HepG2 (cell line): Measurements from ENCODE around the gene HOXC12. TPM values are rescaled to one million over a fixed set of nuclear protein-coding genes. Genes with fewer than 3 reads are reported as not detected.

Experiments used
- ATAC-seq: fragments of 200-7000 bp; cut with Tn5 transposase; 3 replicates; pipeline ENCODE4 v1.9.1; 2020; ENCODE audit warnings: mild to moderate bottlenecking, moderate library complexity
- BruUV-seq: library from RNA; stranded (reverse); fragments of 400-500 nt; replicated peaks from 2 replicates; lab custom pipeline; 2021; lab: Mats Ljungman, UMichigan
- CTCF ChIA-PET: fragments of 300-600 bp; formaldehyde crosslinking; extraction: SDS; loops from one replicate; lab custom pipeline; 2021; ENCODE audit warnings: low total read pairs, inconsistent platforms, low intra/inter-chr PET ratio; lab: Yijun Ruan, JAX
- POLR2A ChIA-PET: fragments of 350-600 bp; sonication (Branson Sonifier 250); formaldehyde crosslinking; loops from one replicate; lab custom pipeline; 2020; ENCODE audit warnings: antibody characterized with exemption, inconsistent platforms; lab: Yijun Ruan, JAX
- DNase-seq: peaks from one replicate; pipeline ENCODE4 v3.0.0-alpha.2; 2015; ENCODE audit warnings: low spot score
- FAIRE-seq: peaks from 3 replicates; lab custom pipeline; 2011; peaks lifted over from hg19 to GRCh38; lab: Jason Lieb, UNC
- H2AFZ ChIP-seq: one replicate; pipeline ENCODE4 v1.6.1; 2011; ENCODE audit warnings: low read length, inconsistent platforms
- H3K27ac ChIP-seq: fragments of 300-600 bp; 3 replicates; pipeline ENCODE4 v1.8.0; 2011; ENCODE audit warnings: mixed run types, mild to moderate bottlenecking, mixed read lengths, low read length, inconsistent platforms; ENCODE audit not compliant: insufficient read depth; ENCODE audit errors: extremely low read length
- H3K27me3 ChIP-seq, 2 experiments: fragments of 200-600 bp in 1 of 2; 2 replicates in 1 of 2; 3 replicates in 1 of 2; pipeline versions ENCODE4 v1.6.0 to v1.8.0; 2011; ENCODE audit warnings: low read length in 2 of 2, mild to moderate bottlenecking in 2 of 2, moderate library complexity in 2 of 2, inconsistent platforms in 1 of 2; ENCODE audit not compliant: insufficient read depth in 2 of 2, control insufficient read depth in 1 of 2
- H3K36me3 ChIP-seq, 2 experiments: fragments of 200-600 bp in 1 of 2; replicated peaks in 1 of 2; 2 replicates in 1 of 2; 3 replicates in 1 of 2; pipeline versions ENCODE4 v1.5.1 to v1.8.0; 2011; ENCODE audit warnings: low read length in 2 of 2, inconsistent platforms in 1 of 2; ENCODE audit not compliant: insufficient read depth in 2 of 2, control insufficient read depth in 1 of 2
- H3K4me1 ChIP-seq: 2 replicates; pipeline ENCODE4 v1.5.1; 2012; ENCODE audit warnings: low read length, inconsistent platforms; ENCODE audit not compliant: insufficient read depth
- H3K4me2 ChIP-seq: 2 replicates; pipeline ENCODE4 v1.6.0; 2011; ENCODE audit warnings: low read depth, low read length, inconsistent platforms
- H3K4me3 ChIP-seq, 3 experiments: fragments of 200-600 bp in 1 of 3; sonication (generic), shearing (Covaris generic) in 1 of 3; replicated peaks in 1 of 3; 2 replicates each; pipeline ENCODE4 v1.5.1; 2011 to 2016; ENCODE audit warnings: low read length in 3 of 3, inconsistent platforms in 2 of 3, low read depth in 2 of 3, mild to moderate bottlenecking in 2 of 3, control low read depth in 1 of 3, mixed read lengths in 1 of 3; ENCODE audit not compliant: insufficient read depth in 1 of 3
- H3K79me2 ChIP-seq: one replicate; pipeline ENCODE4 v1.6.1; 2011; ENCODE audit warnings: low read length, inconsistent platforms; ENCODE audit not compliant: insufficient read depth
- H3K9ac ChIP-seq: 2 replicates; pipeline ENCODE4 v1.6.0; 2011; ENCODE audit warnings: mild to moderate bottlenecking, low read depth, low read length, inconsistent platforms; ENCODE audit not compliant: insufficient read depth
- H3K9me3 ChIP-seq: 2 replicates; pipeline ENCODE4 v1.5.1; 2012; ENCODE audit warnings: mild to moderate bottlenecking, low read length
- H4K20me1 ChIP-seq: 2 replicates; pipeline ENCODE4 v1.6.0; 2011; ENCODE audit warnings: inconsistent platforms, mild to moderate bottlenecking, low read length, moderate library complexity; ENCODE audit not compliant: insufficient read depth
- AGO2 ChIP-seq: fragments of 200-400 bp; formaldehyde crosslinking; optimal IDR thresholded peaks from 2 replicates; pipeline ENCODE3; 2017; ENCODE audit warnings: mild to moderate bottlenecking, low read depth, low read length, moderate library complexity
- CBX2 ChIP-seq, 2 experiments: fragments of 200-600 bp in 1 of 2; sonication (generic); formaldehyde crosslinking in 1 of 2; IDR thresholded peaks; 2 replicates each; pipeline versions ENCODE4 v1.7.0 to v1.8.1; 2018 to 2022; ENCODE audit warnings: low read depth in 2 of 2, low read length in 1 of 2, mild to moderate bottlenecking in 1 of 2, missing genetic modification reagents in 1 of 2
- CHD2 ChIP-seq: IDR thresholded peaks from 2 replicates; pipeline ENCODE4 v1.6.1; 2011; ENCODE audit warnings: low read depth, low read length, improper control_type of control experiment
- ETV5 ChIP-seq: IDR thresholded peaks from 2 replicates; pipeline ENCODE4 v1.6.1; 2018; ENCODE audit warnings: missing biosample characterization, missing genetic modification reagents, inconsistent platforms, borderline replicate concordance
- FUBP1 ChIP-seq: sonication (generic); formaldehyde crosslinking; IDR thresholded peaks from 2 replicates; pipeline ENCODE4 v1.5.1; 2020; ENCODE audit warnings: missing genetic modification reagents, mild to moderate bottlenecking, borderline replicate concordance
- GABPB1 ChIP-seq: IDR thresholded peaks from 2 replicates; pipeline ENCODE4 v1.6.1; 2016; ENCODE audit warnings: mild to moderate bottlenecking, missing genetic modification reagents, moderate library complexity, missing compliant biosample characterization
- HOXA3 ChIP-seq: sonication (generic); formaldehyde crosslinking; IDR thresholded peaks from 2 replicates; pipeline ENCODE4 v1.5.0; 2020; ENCODE audit warnings: missing genetic modification reagents
- KDM2A ChIP-seq: sonication (generic); formaldehyde crosslinking; IDR thresholded peaks from 2 replicates; pipeline ENCODE4 v1.4.0; 2020; ENCODE audit warnings: low read depth, missing genetic modification reagents, borderline replicate concordance
- KDM5B ChIP-seq: sonication (generic); formaldehyde crosslinking; IDR thresholded peaks from 2 replicates; pipeline ENCODE4 v1.4.0; 2020; ENCODE audit warnings: missing genetic modification reagents, mild to moderate bottlenecking, borderline replicate concordance
- NFYC ChIP-seq: IDR thresholded peaks from 2 replicates; pipeline ENCODE4 v1.6.1; 2016; ENCODE audit warnings: missing genetic modification reagents, missing compliant biosample characterization
- SAP130 ChIP-seq: IDR thresholded peaks from 2 replicates; pipeline ENCODE4 v1.6.1; 2016; ENCODE audit warnings: low read depth
- SNAPC5 ChIP-seq: sonication (generic); formaldehyde crosslinking; IDR thresholded peaks from 2 replicates; pipeline ENCODE4 v1.8.1; 2023; ENCODE audit warnings: mild to moderate bottlenecking, missing genetic modification reagents, borderline replicate concordance
- STAG1 ChIP-seq: sonication (generic); formaldehyde crosslinking; IDR thresholded peaks from 2 replicates; pipeline ENCODE4 v1.4.0; 2020; ENCODE audit warnings: missing genetic modification reagents
- TEAD3 ChIP-seq: optimal IDR thresholded peaks from 2 replicates; pipeline ENCODE3; 2016; ENCODE audit warnings: borderline replicate concordance
- TP53 ChIP-seq: sonication (generic); formaldehyde crosslinking; conservative IDR thresholded peaks from 2 replicates; pipeline ENCODE4 v1.4.0; 2020; ENCODE audit warnings: missing genetic modification reagents
- ZMYM2 ChIP-seq: sonication (generic); formaldehyde crosslinking; IDR thresholded peaks from 2 replicates; pipeline ENCODE4 v1.8.0; 2022; ENCODE audit warnings: mild to moderate bottlenecking, missing genetic modification reagents
- ZNF296 ChIP-seq: sonication (generic); formaldehyde crosslinking; conservative IDR thresholded peaks from 2 replicates; pipeline ENCODE4 v1.5.0; 2020; ENCODE audit warnings: mild to moderate bottlenecking, missing genetic modification reagents
- ZNF44 ChIP-seq: sonication (generic); formaldehyde crosslinking; IDR thresholded peaks from 2 replicates; pipeline ENCODE4 v1.5.1; 2020; ENCODE audit warnings: mild to moderate bottlenecking, missing genetic modification reagents
- ZNF574 ChIP-seq: sonication (generic); formaldehyde crosslinking; IDR thresholded peaks from 2 replicates; pipeline ENCODE4 v1.4.0; 2020; ENCODE audit warnings: missing genetic modification reagents
- ZNF720 ChIP-seq: sonication (generic); formaldehyde crosslinking; IDR thresholded peaks from 2 replicates; pipeline ENCODE4 v1.4.0; 2020; ENCODE audit warnings: missing genetic modification reagents
- WGBS: methylation state at CpG from one replicate; pipeline ENCODE4 v1.1.6; 2017; ENCODE audit warnings: low lambda C conversion rate; 5-methylcytosine and 5-hydroxymethylcytosine counted together
- in situ Hi-C: cut with HindIII; loops from 2 replicates; pipeline ENCODE4 v1.10.0; 2017; ENCODE audit warnings: low pct_unique_long_range_greater_than_20kb; ENCODE audit not compliant: extremely low pct_ligation_motif_present
- intact Hi-C: fragments of 100-400 bp; cut with micrococcal nuclease; formaldehyde crosslinking; loops from one replicate; pipeline ENCODE4 v1.10.0; 2022; ENCODE audit not compliant: unreplicated experiment
- polyA plus RNA-seq, 8 experiments: library from polyadenylated mRNA; depleted of rRNA in 3 of 8; stranded (reverse) in 7 of 8; unstranded in 1 of 8; fragments of >200 nt; fragmentation: Illumina TruSeq in 4 of 8; extraction: Trizol in 4 of 8; gene quantifications; 2 replicates each; pipeline versions ENCODE4 v1.2.1 to v1.2.3, GENCODE V29; 2011 to 2016; ENCODE audit warnings: low read depth in 4 of 8, missing spikeins in 1 of 8, mixed read lengths in 1 of 8; ENCODE audit not compliant: insufficient read depth in 1 of 8
- total RNA-seq, 5 experiments: library from RNA; depleted of rRNA; stranded (reverse); fragments of >200 nt; fragmentation: Illumina TruSeq; extraction: Trizol; gene quantifications; 2 replicates each; pipeline ENCODE4 v1.2.3, GENCODE V29; 2016; ENCODE audit warnings: low read depth in 1 of 5

Gene HOXC12
- total and polyA plus RNA-seq, 2 of the 13 experiments (the other 11 are each of a cell fraction or from before 2014, with no cell fraction given): not detected

GRCh38 chr12:54005853-54006558 is 51.3 kb downstream of the HOXC12 start:
- no peak for FAIRE-seq
- WGBS: 8% methylated on average over 37 of the region's 39 CpGs
- Histone ChIP-seq H3K9ac (no peak overlapping the region), H3K79me2 (no peaks in the 10 kb centered on the region), H3K4me3 (peak overlapping the region in 1 of 3 experiments; percentile 48; a peak in 2 of 6 replicates), H3K4me1 (peaks cover 24% of the 10 kb centered on the region), H3K27me3 (peaks cover 30 to 91% of the 10 kb centered on the region in 2 experiments), H4K20me1 (no peaks in the 10 kb centered on the region), H3K27ac (no peak overlapping the region), H3K4me2 (peak overlapping the region; percentile 73), H2AFZ (no peak overlapping the region), H3K36me3 (no peaks in the 10 kb centered on the region), H3K9me3 (no peaks in the 10 kb centered on the region)
- intact Hi-C loops: loop anchor here (1.0 to 10.0 kb wide), 4 partner anchors 185 to 359 kb away; partner anchors contain the start of gene GPR84
- no TSS peak for BruUV-seq
- in situ Hi-C loops: no loop called here
- peak; percentile 84 for ATAC-seq
- ChIA-PET POLR2A (interaction anchor here (0.7 to 1.4 kb wide), 3 partner anchors 189 to 274 kb away, joined by 3 read pairs; partner anchors contain the start of genes CBX5 and HNRNPA1), CTCF (interaction anchor here (0.7 to 3.3 kb wide), 7 partner anchors 17 to 211 kb away, joined by 3 to 48 read pairs (median 9); no protein-coding TSS in a partner anchor)
- DNase-seq: peak; percentile 73
- TF ChIP-seq ETV5 (CRISPR knock-in tag): no peak
- TF ChIP-seq AGO2: no peak
- TF ChIP-seq KDM2A (CRISPR knock-in tag): peak; percentile 70; the same call in 1 of the 2 replicates
- TF ChIP-seq NFYC (CRISPR knock-in tag): no peak
- no peak for TF ChIP-seq KDM5B (CRISPR knock-in tag)
- 0 out of 2 replicates have a peak, but pooled peaks have one; percentile 35 for TF ChIP-seq ZNF574 (CRISPR knock-in tag)
- TF ChIP-seq CBX2 (IDR thresholded peaks at IDR 0.05; ENCODE audit: low read depth, low read length): peak; percentile 95; the same call in 1 of the 2 replicates
- peak; percentile 96 for TF ChIP-seq CBX2 (CRISPR knock-in tag; IDR thresholded peaks at IDR 0.05; ENCODE audit: low read depth)
- TF ChIP-seq TEAD3 (CRISPR knock-in tag): no peak
- TF ChIP-seq FUBP1: no peak
- TF ChIP-seq CHD2: no peak
- TF ChIP-seq TP53 (CRISPR knock-in tag): no peak
- no peak; the same call in 1 of the 2 replicates for TF ChIP-seq HOXA3 (CRISPR knock-in tag)
- no peak for TF ChIP-seq ZNF44 (CRISPR knock-in tag)
- TF ChIP-seq GABPB1 (CRISPR knock-in tag): peak; percentile 50; the same call in 1 of the 2 replicates
- no peak for TF ChIP-seq SAP130 (CRISPR knock-in tag)
- TF ChIP-seq SNAPC5 (CRISPR knock-in tag): no peak
- TF ChIP-seq ZNF296 (CRISPR knock-in tag): no peak
- no peak for TF ChIP-seq ZNF720
- no peak for TF ChIP-seq ZMYM2 (CRISPR knock-in tag)
- peak; percentile 97 for TF ChIP-seq STAG1 (CRISPR knock-in tag)
